Measurements from ENCODE around the gene CTSW. TPM values are rescaled to one million over a fixed set of nuclear protein-coding genes. Genes with fewer than 3 reads are reported as not detected.
A peak's percentile ranks its signal among the peaks of the same experiment; 100 is the strongest.

Gene CTSW
- total RNA-seq, 1 experiment from 2014 or later = not detected

GRCh38 chr11:65862191-65862735, 17.4 kb upstream of the CTSW start:
- H3K36me3 ChIP-seq = peaks cover 64% of the 10 kb centered on the region
- no peak overlapping the region; the same call in 1 of the 2 replicates for H3K4me3 ChIP-seq
- no peaks in the 10 kb centered on the region for H3K9me3 ChIP-seq
- DNase-seq = no peak
- H3K27me3 ChIP-seq = no peaks in the 10 kb centered on the region

GRCh38 chr11:65862941-65863888, 16.4 kb upstream of the CTSW start:
- peak; percentile 49 for DNase-seq
- no peaks in the 10 kb centered on the region for H3K27me3 ChIP-seq
- H3K9me3 ChIP-seq = no peaks in the 10 kb centered on the region
- no peak overlapping the region for H3K4me3 ChIP-seq
- peaks cover 68% of the 10 kb centered on the region for H3K36me3 ChIP-seq

- Histone ChIP-seq H3K36me3 (peaks cover 76% of the 10 kb centered on the region), H3K9me3 (no peaks in the 10 kb centered on the region), H3K27me3 (no peaks in the 10 kb centered on the region), H3K4me3 (no peak overlapping the region)
- DNase-seq = no peak
These were observed 15.5 kb upstream of the CTSW start for GRCh38 chr11:65863889-65864705.

GRCh38 chr11:65864706-65865471, 14.7 kb upstream of the CTSW start:
- Histone ChIP-seq H3K27me3 (no peaks in the 10 kb centered on the region), H3K4me3 (no peak overlapping the region), H3K9me3 (no peaks in the 10 kb centered on the region), H3K36me3 (peaks cover 83% of the 10 kb centered on the region)
- no peak for DNase-seq

GRCh38 chr11:65865550-65866172, 14.0 kb upstream of the CTSW start:
- Histone ChIP-seq H3K27me3 (no peaks in the 10 kb centered on the region), H3K9me3 (no peaks in the 10 kb centered on the region), H3K4me3 (no peak overlapping the region), H3K36me3 (peaks cover 88% of the 10 kb centered on the region)
- no peak for DNase-seq

GRCh38 chr11:65866509-65867283, 12.9 kb upstream of the CTSW start:
- Histone ChIP-seq H3K9me3 (no peaks in the 10 kb centered on the region), H3K27me3 (no peaks in the 10 kb centered on the region), H3K36me3 (peaks cover 93% of the 10 kb centered on the region), H3K4me3 (no peak overlapping the region)
- no peak for DNase-seq

GRCh38 chr11:65867284-65868071, 12.2 kb upstream of the CTSW start:
- Histone ChIP-seq H3K27me3 (no peaks in the 10 kb centered on the region), H3K4me3 (no peak overlapping the region), H3K9me3 (no peaks in the 10 kb centered on the region), H3K36me3 (peaks cover 89% of the 10 kb centered on the region)
- no peak for DNase-seq

GRCh38 chr11:65868076-65868667, 11.5 kb upstream of the CTSW start:
- peaks cover 82% of the 10 kb centered on the region for H3K36me3 ChIP-seq
- no peak for DNase-seq
- H3K9me3 ChIP-seq = no peaks in the 10 kb centered on the region
- no peak overlapping the region for H3K4me3 ChIP-seq
- H3K27me3 ChIP-seq = no peaks in the 10 kb centered on the region

GRCh38 chr11:65868907-65869306, 10.7 kb upstream of the CTSW start:
- H3K9me3 ChIP-seq = no peaks in the 10 kb centered on the region
- H3K36me3 ChIP-seq = peaks cover 74% of the 10 kb centered on the region
- DNase-seq = no peak
- no peaks in the 10 kb centered on the region for H3K27me3 ChIP-seq
- no peak overlapping the region for H3K4me3 ChIP-seq

- Histone ChIP-seq H3K36me3 (peaks cover 66% of the 10 kb centered on the region), H3K9me3 (no peaks in the 10 kb centered on the region), H3K27me3 (no peaks in the 10 kb centered on the region), H3K4me3 (no peak overlapping the region)
- no peak for DNase-seq
These were observed 9.9 kb upstream of the CTSW start for GRCh38 chr11:65869643-65870306.

- DNase-seq = no peak
- Histone ChIP-seq H3K36me3 (peaks cover 61% of the 10 kb centered on the region), H3K9me3 (no peaks in the 10 kb centered on the region), H3K27me3 (no peaks in the 10 kb centered on the region), H3K4me3 (no peak overlapping the region)
These were observed 9.4 kb upstream of the CTSW start for GRCh38 chr11:65870307-65870658.

- DNase-seq = no peak
- peaks cover 54% of the 10 kb centered on the region for H3K36me3 ChIP-seq
- no peaks in the 10 kb centered on the region for H3K27me3 ChIP-seq
- peak overlapping the region; percentile 74 for H3K4me3 ChIP-seq
- no peaks in the 10 kb centered on the region for H3K9me3 ChIP-seq
These were observed 8.6 kb upstream of the CTSW start for GRCh38 chr11:65870706-65871681.

All from MG63 (cell line).